ENCODE results near the gene OGFOD2.
A peak's percentile ranks its signal among the peaks of the same experiment; 100 is the strongest.
"Not testable (repeated sequence)": the region's sequence is repeated elsewhere in the genome, so short reads cannot be mapped to it uniquely, and the experiment has no call there.

- not testable (repeated sequence) for TF ChIP-seq CTCF (IDR thresholded peaks at IDR 0.05; ENCODE audit: low read depth, low read length, missing input control); TAF1 (conservative IDR thresholded peaks at IDR 0.05); MAX (IDR thresholded peaks at IDR 0.05); FOXA1 (IDR thresholded peaks at IDR 0.05); JUND (IDR thresholded peaks at IDR 0.05); EGR1 (IDR thresholded peaks at IDR 0.05; ENCODE audit: low read depth in 2 of 2); REST (IDR thresholded peaks at IDR 0.05); YY1 (IDR thresholded peaks at IDR 0.05); RAD21 (IDR thresholded peaks at IDR 0.05); SP1 (IDR thresholded peaks at IDR 0.05); ATF3 (IDR thresholded peaks at IDR 0.05); ZBTB33 (IDR thresholded peaks at IDR 0.05)
- peak in 1 of 2 donors; percentile 58 for TF ChIP-seq HNF4A (conservative IDR thresholded peaks at IDR 0.05)
Measured at GRCh38 chr12:123014473-123014872, 39.4 kb downstream of the OGFOD2 start.

Measured in liver (tissue), 3 donors.